Middle frontal gyrus (tissue), 1 donor: ENCODE measurements around the gene HAUS1.

Experiments used
- DNase-seq: peaks from one replicate; pipeline ENCODE4 v3.0.0-alpha.2; 2015; ENCODE audit warnings: low spot score; ENCODE audit errors: extremely low spot score

The HAUS1 gene, protein sequence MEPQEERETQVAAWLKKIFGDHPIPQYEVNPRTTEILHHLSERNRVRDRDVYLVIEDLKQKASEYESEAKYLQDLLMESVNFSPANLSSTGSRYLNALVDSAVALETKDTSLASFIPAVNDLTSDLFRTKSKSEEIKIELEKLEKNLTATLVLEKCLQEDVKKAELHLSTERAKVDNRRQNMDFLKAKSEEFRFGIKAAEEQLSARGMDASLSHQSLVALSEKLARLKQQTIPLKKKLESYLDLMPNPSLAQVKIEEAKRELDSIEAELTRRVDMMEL

GRCh38 chr18:46104128-46104911, at the start of gene HAUS1:
HAUS1 (plus strand) TSS chr18:46104385; CDS start chr18:46104412, 27 bp downstream.
- DNase-seq, result peak; percentile 90

- DNase-seq, result no peak
Measured at GRCh38 chr18:46054956-46055837, 49.0 kb upstream of the HAUS1 start.

- no peak for DNase-seq
Measured at GRCh38 chr18:46055838-46056230, 48.4 kb upstream of the HAUS1 start.

DNA sequence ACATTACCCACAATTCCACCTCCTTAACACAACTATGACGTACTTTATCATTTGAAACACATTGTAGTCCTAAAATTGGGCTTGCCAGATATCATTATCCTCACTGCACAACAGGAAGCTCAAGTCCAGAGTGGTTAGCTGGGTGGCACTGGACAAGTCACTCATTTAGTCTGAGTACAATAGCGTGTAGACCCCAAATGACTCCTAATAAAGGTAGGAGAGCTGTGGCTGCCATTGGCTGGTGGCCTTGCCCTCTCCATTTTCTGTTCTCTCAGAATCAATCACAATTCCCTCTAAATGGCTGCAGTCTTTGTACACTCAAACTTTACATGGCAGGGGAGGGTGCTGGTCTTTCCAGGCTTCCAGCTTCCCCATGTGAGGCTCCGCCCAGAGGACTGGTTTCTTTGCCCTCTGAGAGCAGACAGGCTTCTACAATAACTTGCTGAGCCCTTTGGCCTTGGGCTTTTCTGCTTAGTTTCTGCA, 43.8 kb upstream of the HAUS1 start:
- DNase-seq, result no peak

GRCh38 chr18:46061387-46061786, 42.8 kb upstream of the HAUS1 start:
- DNase-seq, result no peak

GRCh38 chr18:46061796-46062195, 42.4 kb upstream of the HAUS1 start:
- no peak for DNase-seq

GRCh38 chr18:46062781-46063180, 41.4 kb upstream of the HAUS1 start:
- DNase-seq, result no peak

- DNase-seq, result no peak
Measured at GRCh38 chr18:46067438-46068007, 36.7 kb upstream of the HAUS1 start.

- DNase-seq, result no peak
Measured at GRCh38 chr18:46068763-46069162, 35.4 kb upstream of the HAUS1 start.

DNA sequence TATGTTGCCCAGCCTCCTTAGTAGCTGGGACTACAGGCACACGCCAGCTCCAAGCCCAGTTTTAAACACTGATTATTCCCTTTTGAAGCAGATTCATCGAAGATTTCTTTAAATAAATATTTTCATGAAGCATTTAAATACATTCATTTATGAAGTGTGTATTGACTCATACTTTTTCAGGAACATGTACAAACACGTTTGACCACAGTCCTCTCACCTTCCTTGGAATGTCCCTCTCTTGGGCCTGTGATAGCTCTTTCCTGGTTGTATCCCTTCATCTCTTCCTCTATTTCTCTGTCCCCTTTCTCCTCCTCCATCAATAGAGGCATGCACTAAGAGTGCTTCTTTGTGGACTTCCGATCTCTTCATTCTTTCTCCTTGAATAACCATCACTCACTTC, 34.7 kb upstream of the HAUS1 start:
- no peak for DNase-seq

- no peak for DNase-seq
Measured at GRCh38 chr18:46070232-46070631, 34.0 kb upstream of the HAUS1 start.

DNA sequence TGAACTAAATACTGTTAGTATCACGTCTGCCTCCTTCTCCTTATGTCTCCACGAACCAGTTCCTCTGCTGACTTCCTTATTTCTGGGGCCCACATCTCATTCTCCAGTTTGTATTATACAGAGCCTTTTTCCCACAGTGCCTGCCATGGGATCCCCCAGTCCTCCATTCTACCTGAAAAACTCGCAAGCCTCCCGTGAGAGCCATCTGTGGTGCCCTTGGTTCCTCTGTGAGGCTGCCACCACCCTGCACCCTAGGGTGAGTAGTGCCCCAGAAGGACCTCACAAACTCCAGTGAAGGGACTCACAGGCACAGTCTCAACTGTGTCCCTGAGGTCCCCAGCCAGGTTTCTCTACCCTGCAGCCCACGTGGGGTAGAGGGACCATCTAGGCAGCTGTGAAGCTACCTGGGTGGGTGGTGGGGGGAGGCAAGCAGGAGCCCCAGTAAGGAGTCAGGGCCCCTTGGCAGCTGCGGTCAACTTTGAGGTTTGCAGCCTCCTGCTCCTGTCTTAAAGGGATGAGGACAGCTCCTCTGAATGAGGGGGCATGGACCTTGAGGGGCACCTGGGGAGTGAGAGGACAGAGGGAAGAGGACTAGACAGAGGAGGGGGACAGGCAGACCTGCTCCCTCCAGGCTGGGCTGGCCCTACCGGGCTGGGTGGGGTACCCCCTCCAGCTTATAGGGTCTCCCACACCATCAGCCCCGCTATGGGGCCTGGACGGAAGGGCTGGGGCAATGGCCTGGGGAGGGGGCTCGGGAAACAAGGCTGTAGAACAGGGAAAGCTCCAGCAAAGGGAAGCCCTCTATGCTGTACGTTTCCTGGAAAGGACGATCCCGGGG, 33.2 kb upstream of the HAUS1 start:
- DNase-seq, result no peak

DNA sequence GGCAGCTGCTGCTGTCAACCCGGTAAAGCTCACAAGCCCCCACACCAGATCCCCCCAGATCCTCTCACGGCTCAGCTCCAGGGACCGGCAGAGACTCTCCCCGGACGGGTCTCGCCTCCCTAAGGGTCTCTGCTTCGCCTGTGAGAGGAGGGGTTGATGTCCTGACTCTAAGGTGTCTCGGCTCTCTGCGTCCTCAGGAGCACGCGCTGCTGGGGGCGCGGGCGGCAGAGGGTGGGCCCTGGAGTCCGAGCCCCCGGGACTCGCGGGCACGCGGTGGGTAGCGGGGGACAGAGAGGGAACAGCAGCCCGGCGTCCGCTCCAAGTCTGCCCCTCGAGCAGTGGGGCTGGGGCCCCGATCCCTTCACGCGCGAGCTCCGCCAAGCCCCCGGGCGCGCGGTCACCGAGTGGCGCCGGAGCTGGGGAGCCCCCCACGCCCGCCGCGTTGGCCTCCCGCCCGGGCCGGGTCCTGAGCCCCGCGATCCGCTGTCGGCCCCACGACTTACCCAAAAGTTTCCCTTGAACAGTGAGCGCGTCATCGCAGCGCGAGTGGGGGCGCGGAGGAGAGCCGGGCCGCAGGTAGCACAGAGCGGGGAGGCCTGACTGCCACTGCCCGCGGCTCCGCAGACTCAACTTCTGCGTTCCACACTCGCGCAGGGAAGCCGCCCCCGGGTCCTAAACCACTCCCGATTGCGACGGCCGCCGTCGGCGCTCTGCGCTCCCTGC, 32.4 kb upstream of the HAUS1 start, which contains the start of gene PSTPIP2:
Gene PSTPIP2 (minus strand): TSS at position 608 of the 723 bp plus-strand sequence. CDS start 72 bp downstream, at position 536.
- DNase-seq, result no peak

- no peak for DNase-seq
Measured at GRCh38 chr18:46072376-46072867, 31.8 kb upstream of the HAUS1 start.

GRCh38 chr18:46072959-46073358, 31.2 kb upstream of the HAUS1 start:
- DNase-seq, result no peak

- DNase-seq, result peak; percentile 71
Measured at GRCh38 chr18:46073474-46074331, 30.5 kb upstream of the HAUS1 start.

DNA sequence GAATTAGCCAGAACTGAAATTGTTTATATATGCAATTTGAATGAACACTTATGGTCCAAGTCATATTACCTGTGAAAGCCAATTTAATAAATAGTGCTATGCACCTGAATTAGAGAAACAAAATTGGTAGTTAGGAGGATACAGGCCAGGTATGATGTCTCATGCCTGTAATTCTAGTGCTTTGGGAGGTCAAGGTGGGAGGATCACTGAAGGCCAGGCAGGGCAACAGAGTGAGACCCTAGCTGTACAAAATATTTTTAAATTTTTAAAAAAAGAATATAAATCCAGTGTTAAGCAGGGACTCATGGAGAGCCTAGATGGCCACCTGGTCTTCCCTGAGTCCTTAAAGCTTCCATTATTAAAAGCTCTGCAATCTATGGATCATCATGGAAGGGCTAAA, 24.8 kb upstream of the HAUS1 start:
- DNase-seq, result no peak

DNA sequence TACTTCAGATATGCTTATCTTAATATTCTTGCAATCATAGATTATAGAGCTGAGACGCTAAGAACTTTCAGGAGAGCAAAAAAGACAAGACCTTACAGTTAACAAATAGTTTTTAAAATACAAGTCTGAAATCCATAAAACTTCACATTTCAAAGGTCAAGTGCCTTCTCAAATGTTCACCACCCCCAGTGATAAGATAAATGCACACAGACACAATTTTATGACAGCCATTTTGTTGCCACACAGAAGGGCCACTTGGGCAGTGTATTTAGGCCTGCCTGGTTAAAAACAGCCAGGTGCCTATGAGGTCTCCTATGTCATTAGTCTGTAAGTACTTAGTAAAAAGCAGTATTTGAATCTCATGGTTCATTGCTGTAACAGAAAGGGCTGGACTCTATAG, 24.0 kb upstream of the HAUS1 start:
- no peak for DNase-seq

DNA sequence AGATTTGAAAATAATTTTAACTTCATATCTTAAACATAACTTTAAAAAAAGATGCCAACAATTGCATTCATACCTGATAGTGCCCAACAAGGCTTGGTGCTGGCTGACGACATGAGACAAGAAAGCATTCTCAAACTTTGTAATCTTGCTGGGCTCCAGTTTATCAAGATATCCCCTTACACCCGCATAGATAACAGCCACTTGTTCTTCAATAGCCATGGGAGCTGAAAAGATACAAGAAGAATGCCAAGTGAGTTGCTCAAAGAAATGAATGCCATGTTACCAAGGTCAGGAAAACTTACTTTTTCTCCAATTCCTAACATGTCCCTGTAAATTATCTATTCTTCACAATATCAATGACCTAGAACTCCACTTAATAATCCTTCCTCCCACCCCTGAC, 19.8 kb upstream of the HAUS1 start:
- DNase-seq, result no peak
